ENCODE measurements around the gene DNAJC6. TPM values are rescaled to one million over a fixed set of nuclear protein-coding genes. Genes with fewer than 3 reads are reported as not detected.
A peak's percentile ranks its signal among the peaks of the same experiment; 100 is the strongest.

Gene DNAJC6
- total and polyA plus RNA-seq, 2 of the 13 experiments (the other 11 are each of a cell fraction or from before 2014, with no cell fraction given): 1.0 to 1.6 TPM

DNA sequence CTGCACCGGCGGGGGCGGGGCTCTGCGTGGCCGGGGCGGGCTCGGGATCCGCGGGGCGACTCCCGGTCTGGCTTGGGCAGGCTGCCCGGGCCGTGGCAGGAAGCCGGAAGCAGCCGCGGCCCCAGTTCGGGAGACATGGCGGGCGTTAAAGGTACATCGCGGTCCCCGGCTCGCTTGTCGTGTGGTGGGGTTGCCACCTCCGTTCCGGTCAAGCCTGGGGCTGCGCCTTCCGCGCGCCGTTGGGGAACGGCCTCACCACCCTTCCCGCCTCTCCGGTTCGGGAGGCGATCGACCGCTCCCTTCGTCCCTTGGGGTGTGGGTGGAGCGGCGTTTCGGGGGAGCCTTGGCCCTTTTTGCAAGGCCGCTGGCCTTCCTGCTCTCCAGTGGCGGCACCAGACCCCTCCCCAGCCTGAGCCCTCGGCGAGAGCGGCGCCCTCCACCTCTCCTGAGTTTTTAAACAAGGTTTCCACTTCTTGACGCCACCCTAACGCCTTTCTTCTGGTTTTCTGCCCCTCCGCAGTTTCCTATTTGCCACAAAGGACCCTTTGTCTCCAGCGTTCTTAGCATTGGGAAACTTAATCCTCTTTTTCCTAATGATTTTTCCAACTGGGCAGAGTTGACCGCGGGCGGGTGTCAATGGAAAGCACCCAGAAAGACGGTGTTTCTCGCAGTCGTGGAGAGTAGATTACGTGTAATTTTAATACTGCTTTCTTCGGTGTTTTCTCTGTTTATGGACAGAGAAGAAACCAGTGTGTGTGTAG, 111.4 kb downstream of the DNAJC6 start, which contains the start of the genes LEPR and LEPROT (continued):
- no peak for TF ChIP-seq ZNF251 (CRISPR knock-in tag; IDR thresholded peaks at IDR 0.05)
- no peak for TF ChIP-seq ZNF460 (CRISPR knock-in tag; IDR thresholded peaks at IDR 0.05; ENCODE audit: borderline replicate concordance)
- TF ChIP-seq ZNF230 (CRISPR knock-in tag; IDR thresholded peaks at IDR 0.05): no peak
- TF ChIP-seq PLRG1 (conservative IDR thresholded peaks at IDR 0.05): no peak
- peak; percentile 82 for TF ChIP-seq KMT2A (CRISPR knock-in tag; IDR thresholded peaks at IDR 0.05)
- no peak for TF ChIP-seq CENPBD1 (CRISPR knock-in tag; IDR thresholded peaks at IDR 0.05; ENCODE audit: borderline replicate concordance, low read depth)
- TF ChIP-seq CCAR2 (optimal IDR thresholded peaks at IDR 0.05; ENCODE audit: low read depth, low read length): no peak
- TF ChIP-seq, protein P1, sequence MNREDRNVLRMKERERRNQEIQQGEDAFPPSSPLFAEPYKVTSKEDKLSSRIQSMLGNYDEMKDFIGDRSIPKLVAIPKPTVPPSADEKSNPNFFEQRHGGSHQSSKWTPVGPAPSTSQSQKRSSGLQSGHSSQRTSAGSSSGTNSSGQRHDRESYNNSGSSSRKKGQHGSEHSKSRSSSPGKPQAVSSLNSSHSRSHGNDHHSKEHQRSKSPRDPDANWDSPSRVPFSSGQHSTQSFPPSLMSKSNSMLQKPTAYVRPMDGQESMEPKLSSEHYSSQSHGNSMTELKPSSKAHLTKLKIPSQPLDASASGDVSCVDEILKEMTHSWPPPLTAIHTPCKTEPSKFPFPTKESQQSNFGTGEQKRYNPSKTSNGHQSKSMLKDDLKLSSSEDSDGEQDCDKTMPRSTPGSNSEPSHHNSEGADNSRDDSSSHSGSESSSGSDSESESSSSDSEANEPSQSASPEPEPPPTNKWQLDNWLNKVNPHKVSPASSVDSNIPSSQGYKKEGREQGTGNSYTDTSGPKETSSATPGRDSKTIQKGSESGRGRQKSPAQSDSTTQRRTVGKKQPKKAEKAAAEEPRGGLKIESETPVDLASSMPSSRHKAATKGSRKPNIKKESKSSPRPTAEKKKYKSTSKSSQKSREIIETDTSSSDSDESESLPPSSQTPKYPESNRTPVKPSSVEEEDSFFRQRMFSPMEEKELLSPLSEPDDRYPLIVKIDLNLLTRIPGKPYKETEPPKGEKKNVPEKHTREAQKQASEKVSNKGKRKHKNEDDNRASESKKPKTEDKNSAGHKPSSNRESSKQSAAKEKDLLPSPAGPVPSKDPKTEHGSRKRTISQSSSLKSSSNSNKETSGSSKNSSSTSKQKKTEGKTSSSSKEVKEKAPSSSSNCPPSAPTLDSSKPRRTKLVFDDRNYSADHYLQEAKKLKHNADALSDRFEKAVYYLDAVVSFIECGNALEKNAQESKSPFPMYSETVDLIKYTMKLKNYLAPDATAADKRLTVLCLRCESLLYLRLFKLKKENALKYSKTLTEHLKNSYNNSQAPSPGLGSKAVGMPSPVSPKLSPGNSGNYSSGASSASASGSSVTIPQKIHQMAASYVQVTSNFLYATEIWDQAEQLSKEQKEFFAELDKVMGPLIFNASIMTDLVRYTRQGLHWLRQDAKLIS (CRISPR knock-in tag; IDR thresholded peaks at IDR 0.05): peak; percentile 30; the same call in 1 of the 2 replicates
- TF ChIP-seq ZSCAN31 (CRISPR knock-in tag; IDR thresholded peaks at IDR 0.05; ENCODE audit: low read depth): peak; percentile 66
- TF ChIP-seq HNRNPLL (IDR thresholded peaks at IDR 0.05; ENCODE audit: low read depth, low read length, poor library complexity, severe bottlenecking): peak; percentile 36
- TF ChIP-seq ZMYM2 (CRISPR knock-in tag; IDR thresholded peaks at IDR 0.05): no peak
- no peak; the same call in 1 of the 2 replicates for TF ChIP-seq GATAD2A (CRISPR knock-in tag; IDR thresholded peaks at IDR 0.05)
- no peak for TF ChIP-seq ZNF619 (CRISPR knock-in tag; IDR thresholded peaks at IDR 0.05)
- no peak for TF ChIP-seq HNRNPUL1 (IDR thresholded peaks at IDR 0.05; ENCODE audit: low read depth, low read length)
- no peak for TF ChIP-seq BCL6 (CRISPR knock-in tag; IDR thresholded peaks at IDR 0.05)
- TF ChIP-seq ZNF296 (CRISPR knock-in tag; conservative IDR thresholded peaks at IDR 0.05): no peak
- TF ChIP-seq ZNF644 (CRISPR knock-in tag; IDR thresholded peaks at IDR 0.05; ENCODE audit: low read depth): no peak
- TF ChIP-seq ZNF780A (CRISPR knock-in tag; IDR thresholded peaks at IDR 0.05): peak; percentile 50; the same call in 1 of the 2 replicates
- TF ChIP-seq HOXA3 (CRISPR knock-in tag; IDR thresholded peaks at IDR 0.05): peak; percentile 82
- TF ChIP-seq SRF (IDR thresholded peaks at IDR 0.05; ENCODE audit: low read depth, low read length): no peak
- TF ChIP-seq NFE2L1 (CRISPR knock-in tag; IDR thresholded peaks at IDR 0.05; ENCODE audit: borderline replicate concordance): no peak
- no peak for TF ChIP-seq HOXA7 (CRISPR knock-in tag; IDR thresholded peaks at IDR 0.05)
- no peak for TF ChIP-seq ZNF557 (CRISPR knock-in tag; IDR thresholded peaks at IDR 0.05)
- TF ChIP-seq SIX4 (CRISPR knock-in tag; IDR thresholded peaks at IDR 0.05): no peak
- TF ChIP-seq FOSL1 (CRISPR knock-in tag; IDR thresholded peaks at IDR 0.05; ENCODE audit: borderline replicate concordance): no peak
- no peak for TF ChIP-seq NFRKB (IDR thresholded peaks at IDR 0.05)
- no peak for TF ChIP-seq TCF7L2 (IDR thresholded peaks at IDR 0.05; ENCODE audit: low read depth, low read length)
- 0 out of 2 replicates have a peak, but pooled peaks have one; percentile 69 for TF ChIP-seq ZNF678 (CRISPR knock-in tag; IDR thresholded peaks at IDR 0.05)
- no peak for TF ChIP-seq SMAD1 (CRISPR knock-in tag; IDR thresholded peaks at IDR 0.05; ENCODE audit: borderline replicate concordance, low read depth)
- peak; percentile 65 for TF ChIP-seq ZNF883 (CRISPR knock-in tag; IDR thresholded peaks at IDR 0.05; ENCODE audit: not compliant biosample characterization)
